ENCODE measurements around the gene UCHL1. TPM values are rescaled to one million over a fixed set of nuclear protein-coding genes. Genes with fewer than 3 reads are reported as not detected.

UCHL1 gene
- polyA plus RNA-seq, 1 experiment, result 1,743 TPM

- Histone ChIP-seq H3K4me3 (ENCODE audit: low read depth, low read length) (no peak overlapping the region), H3K36me3 (ENCODE audit: control insufficient read depth, insufficient read depth, low read length) (no peaks in the 10 kb centered on the region), H3K27me3 (ENCODE audit: control insufficient read depth, insufficient read depth, low read length) (peaks cover 2% of the 10 kb centered on the region; the same call in 1 of the 2 replicates)
- DNase-seq (ENCODE audit: low read depth), result no peak
- ChIA-PET CTCF (no interaction called here), POLR2A (no interaction called here)
- no peak for TF ChIP-seq CTCF (IDR thresholded peaks at IDR 0.05; ENCODE audit: insufficient read depth, low read depth, low read length)
Measured at GRCh38 chr4:41236032-41236431, 20.7 kb upstream of the UCHL1 start.

- no peak for DNase-seq (ENCODE audit: low read depth)
- Histone ChIP-seq H3K36me3 (ENCODE audit: control insufficient read depth, insufficient read depth, low read length) (no peaks in the 10 kb centered on the region), H3K4me3 (ENCODE audit: low read depth, low read length) (no peak overlapping the region), H3K27me3 (ENCODE audit: control insufficient read depth, insufficient read depth, low read length) (peaks cover 2% of the 10 kb centered on the region; the same call in 1 of the 2 replicates)
- CTCF ChIA-PET, result no interaction called here
- no peak for TF ChIP-seq CTCF (IDR thresholded peaks at IDR 0.05; ENCODE audit: insufficient read depth, low read depth, low read length)
- POLR2A ChIA-PET, result no interaction called here
Measured at GRCh38 chr4:41236508-41236907, 20.2 kb upstream of the UCHL1 start.

- POLR2A ChIA-PET, result no interaction called here
- Histone ChIP-seq H3K27me3 (ENCODE audit: control insufficient read depth, insufficient read depth, low read length) (peaks cover 7% of the 10 kb centered on the region), H3K36me3 (ENCODE audit: control insufficient read depth, insufficient read depth, low read length) (no peaks in the 10 kb centered on the region), H3K4me3 (ENCODE audit: low read depth, low read length) (no peak overlapping the region)
- TF ChIP-seq CTCF (IDR thresholded peaks at IDR 0.05; ENCODE audit: insufficient read depth, low read depth, low read length), result no peak
- no peak for DNase-seq (ENCODE audit: low read depth)
- CTCF ChIA-PET, result no interaction called here
Measured at GRCh38 chr4:41241919-41242318, 14.8 kb upstream of the UCHL1 start.

- CTCF ChIA-PET, result interaction anchor here (0.6 to 1.3 kb wide), 3 partner anchors 17 to 462 kb away, joined by 3 to 4 read pairs (median 3); partner anchors contain the start of gene APBB2
- Histone ChIP-seq H3K27me3 (ENCODE audit: control insufficient read depth, insufficient read depth, low read length) (peaks cover 7% of the 10 kb centered on the region), H3K4me3 (ENCODE audit: low read depth, low read length) (no peak overlapping the region), H3K36me3 (ENCODE audit: control insufficient read depth, insufficient read depth, low read length) (no peaks in the 10 kb centered on the region)
- DNase-seq (ENCODE audit: low read depth), result no peak
- POLR2A ChIA-PET, result no interaction called here
- no peak for TF ChIP-seq CTCF (IDR thresholded peaks at IDR 0.05; ENCODE audit: insufficient read depth, low read depth, low read length)
Measured at GRCh38 chr4:41245983-41246382, 10.7 kb upstream of the UCHL1 start.

GRCh38 chr4:41256131-41256739 lies 493 bp upstream of the UCHL1 start:
- CTCF ChIA-PET, result interaction anchor here (1.7 kb wide), 2 partner anchors 276 to 328 kb away, joined by 4 to 5 read pairs; no protein-coding TSS in a partner anchor
- POLR2A ChIA-PET, result interaction anchor here (0.6 kb wide), 2 partner anchors 278 to 461 kb away, joined by 3 to 5 read pairs; no protein-coding TSS in a partner anchor
- H3K27me3 ChIP-seq (ENCODE audit: control insufficient read depth, insufficient read depth, low read length), result peaks cover 3% of the 10 kb centered on the region; the same call in 1 of the 2 replicates
- peaks cover 1% of the 10 kb centered on the region for H3K36me3 ChIP-seq (ENCODE audit: control insufficient read depth, insufficient read depth, low read length)
- DNase-seq (ENCODE audit: low read depth), result no peak
- 0 out of 2 replicates have a peak, but pooled peaks have one; percentile 1 for TF ChIP-seq CTCF (IDR thresholded peaks at IDR 0.05; ENCODE audit: insufficient read depth, low read depth, low read length)
- H3K4me3 ChIP-seq (ENCODE audit: low read depth, low read length), result peak overlapping the region; percentile 88

All from BJ (cell line).